HepG2 (cell line): ENCODE measurements around the gene NDOR1. TPM values are rescaled to one million over a fixed set of nuclear protein-coding genes. Genes with fewer than 3 reads are reported as not detected.

Experiments used
- BRD4 ChIP-seq: sonication (generic); formaldehyde crosslinking; IDR thresholded peaks from 2 replicates; pipeline ENCODE4 v1.4.0; 2020; ENCODE audit warnings: missing genetic modification reagents
- CEBPG ChIP-seq: IDR thresholded peaks from 2 replicates; pipeline ENCODE4 v1.6.1; 2016
- FOXC1 ChIP-seq: sonication (generic); formaldehyde crosslinking; IDR thresholded peaks from 2 replicates; pipeline ENCODE4 v1.8.0; 2022; ENCODE audit warnings: mild to moderate bottlenecking, missing genetic modification reagents, borderline replicate concordance
- GTF2F1 ChIP-seq: fragments of 150-350 bp; IDR thresholded peaks from 2 replicates; pipeline ENCODE4 v1.6.1; 2014; ENCODE audit warnings: low read length
- KMT2A ChIP-seq: sonication (generic); formaldehyde crosslinking; IDR thresholded peaks from 2 replicates; pipeline ENCODE4 v1.4.0; 2020; ENCODE audit warnings: missing genetic modification reagents
- SNAI1 ChIP-seq: sonication (generic); formaldehyde crosslinking; IDR thresholded peaks from 2 replicates; pipeline ENCODE4 v1.5.0; 2020; ENCODE audit warnings: mild to moderate bottlenecking, missing genetic modification reagents, borderline replicate concordance
- SOX5 ChIP-seq: IDR thresholded peaks from 2 replicates; pipeline ENCODE4 v1.6.1; 2016; ENCODE audit warnings: borderline replicate concordance
- U2AF2 ChIP-seq: fragments of 200-400 bp; formaldehyde crosslinking; IDR thresholded peaks from 2 replicates; pipeline ENCODE4 v1.6.1; 2017; ENCODE audit warnings: low read depth, mild to moderate bottlenecking, low read length
- ZNF160 ChIP-seq: sonication (generic); formaldehyde crosslinking; IDR thresholded peaks from 2 replicates; pipeline ENCODE4 v1.8.0; 2022; ENCODE audit warnings: mild to moderate bottlenecking, inconsistent platforms, missing genetic modification reagents
- ZNF354B ChIP-seq: sonication (generic); formaldehyde crosslinking; IDR thresholded peaks from 2 replicates; pipeline ENCODE4 v1.8.0; 2022; ENCODE audit warnings: mild to moderate bottlenecking, missing genetic modification reagents
- ZNF558 ChIP-seq: sonication (generic); formaldehyde crosslinking; IDR thresholded peaks from 2 replicates; pipeline ENCODE4 v1.9.0; 2022; ENCODE audit warnings: mild to moderate bottlenecking, missing genetic modification reagents, borderline replicate concordance
- ZNF674 ChIP-seq: sonication (generic); formaldehyde crosslinking; IDR thresholded peaks from 2 replicates; pipeline ENCODE4 v1.5.0; 2020; ENCODE audit warnings: low read depth, mild to moderate bottlenecking, missing genetic modification reagents
- polyA plus RNA-seq, 8 experiments: library from polyadenylated mRNA; depleted of rRNA in 3 of 8; stranded (reverse) in 7 of 8; unstranded in 1 of 8; fragments of >200 nt; fragmentation: Illumina TruSeq in 4 of 8; extraction: Trizol in 4 of 8; gene quantifications; 2 replicates each; pipeline versions ENCODE4 v1.2.1 to v1.2.3, GENCODE V29; 2011 to 2016; ENCODE audit warnings: low read depth in 4 of 8, missing spikeins in 1 of 8, mixed read lengths in 1 of 8; ENCODE audit not compliant: insufficient read depth in 1 of 8
- total RNA-seq, 5 experiments: library from RNA; depleted of rRNA; stranded (reverse); fragments of >200 nt; fragmentation: Illumina TruSeq; extraction: Trizol; gene quantifications; 2 replicates each; pipeline ENCODE4 v1.2.3, GENCODE V29; 2016; ENCODE audit warnings: low read depth in 1 of 5
- TF ChIP-seq, protein P1 (sequence below): sonication (generic); formaldehyde crosslinking; IDR thresholded peaks from 2 replicates; pipeline ENCODE4 v1.5.0; 2020; ENCODE audit warnings: mild to moderate bottlenecking, missing genetic modification reagents, borderline replicate concordance
- TF ChIP-seq, protein P2 (sequence below): sonication (generic); formaldehyde crosslinking; conservative IDR thresholded peaks from 2 replicates; pipeline ENCODE4 v1.8.0; 2022; ENCODE audit warnings: low read depth, missing genetic modification reagents
- TF ChIP-seq, protein P3 (sequence below): sonication (generic); formaldehyde crosslinking; IDR thresholded peaks from 2 replicates; pipeline ENCODE4 v1.8.1; 2023; ENCODE audit warnings: missing genetic modification reagents, inconsistent platforms, borderline replicate concordance

NDOR1 gene
- total and polyA plus RNA-seq, 2 of the 13 experiments (the other 11 are each of a cell fraction or from before 2014, with no cell fraction given), result 3.6 to 8.7 TPM

DNA sequence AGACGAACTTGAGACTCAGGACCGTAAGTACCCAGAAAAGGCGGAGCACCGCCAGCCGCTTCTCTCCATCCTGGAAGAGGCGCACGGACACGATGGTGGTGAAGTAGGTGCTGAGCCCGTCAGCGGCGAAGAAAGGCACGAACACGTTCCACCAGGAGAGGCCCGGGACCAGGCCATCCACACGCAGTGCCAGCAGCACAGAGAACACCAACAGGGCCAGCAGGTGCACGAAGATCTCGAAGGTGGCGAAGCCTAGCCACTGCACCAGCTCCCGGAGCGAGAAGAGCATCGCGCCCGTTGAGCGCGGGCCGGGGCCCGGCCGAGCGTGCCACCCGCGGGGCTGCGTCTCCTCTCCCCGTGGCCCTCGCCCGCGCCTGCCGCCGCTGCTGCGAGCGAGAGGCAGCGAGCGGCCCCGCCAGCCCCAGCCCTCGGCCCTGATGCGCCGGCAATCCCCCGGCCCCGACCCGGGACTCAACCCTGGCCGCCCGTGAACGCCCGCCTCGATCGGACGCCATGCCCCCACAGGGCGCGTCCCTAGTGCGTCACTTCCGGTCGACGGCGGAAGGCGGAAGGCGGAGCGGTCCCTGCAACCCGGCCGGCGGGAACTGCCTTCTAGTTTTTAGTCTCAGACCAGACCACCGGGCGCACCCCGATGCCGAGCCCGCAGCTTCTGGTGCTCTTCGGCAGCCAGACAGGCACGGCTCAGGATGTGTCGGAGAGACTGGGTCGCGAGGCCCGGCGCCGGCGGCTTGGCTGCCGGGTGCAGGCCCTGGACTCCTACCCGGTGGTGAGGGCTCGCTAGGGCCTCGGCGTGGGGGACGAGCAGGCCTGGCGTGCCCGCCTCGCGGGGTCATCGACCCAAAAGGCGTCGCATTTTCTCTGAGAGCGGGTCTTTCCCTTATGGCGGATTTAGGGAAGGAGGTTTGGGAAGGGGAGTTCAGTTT is at the start of gene NDOR1, which contains the start of gene TMEM203 (continued):
- TF ChIP-seq FOXC1 (CRISPR knock-in tag) (0 out of 2 replicates have a peak, but pooled peaks have one; percentile 8), GTF2F1 (no peak), ZNF674 (CRISPR knock-in tag) (no peak), ZNF558 (CRISPR knock-in tag) (no peak), ZNF354B (CRISPR knock-in tag) (no peak), KMT2A (peak; percentile 88), BRD4 (CRISPR knock-in tag) (peak; percentile 67; the same call in 1 of the 2 replicates), U2AF2 (no peak), ZNF160 (CRISPR knock-in tag) (no peak; the same call in 1 of the 2 replicates), SOX5 (CRISPR knock-in tag) (0 out of 2 replicates have a peak, but pooled peaks have one; percentile 19), CEBPG (CRISPR knock-in tag) (peak; percentile 34; the same call in 1 of the 2 replicates), SNAI1 (CRISPR knock-in tag) (no peak)
- TF ChIP-seq, protein P1, sequence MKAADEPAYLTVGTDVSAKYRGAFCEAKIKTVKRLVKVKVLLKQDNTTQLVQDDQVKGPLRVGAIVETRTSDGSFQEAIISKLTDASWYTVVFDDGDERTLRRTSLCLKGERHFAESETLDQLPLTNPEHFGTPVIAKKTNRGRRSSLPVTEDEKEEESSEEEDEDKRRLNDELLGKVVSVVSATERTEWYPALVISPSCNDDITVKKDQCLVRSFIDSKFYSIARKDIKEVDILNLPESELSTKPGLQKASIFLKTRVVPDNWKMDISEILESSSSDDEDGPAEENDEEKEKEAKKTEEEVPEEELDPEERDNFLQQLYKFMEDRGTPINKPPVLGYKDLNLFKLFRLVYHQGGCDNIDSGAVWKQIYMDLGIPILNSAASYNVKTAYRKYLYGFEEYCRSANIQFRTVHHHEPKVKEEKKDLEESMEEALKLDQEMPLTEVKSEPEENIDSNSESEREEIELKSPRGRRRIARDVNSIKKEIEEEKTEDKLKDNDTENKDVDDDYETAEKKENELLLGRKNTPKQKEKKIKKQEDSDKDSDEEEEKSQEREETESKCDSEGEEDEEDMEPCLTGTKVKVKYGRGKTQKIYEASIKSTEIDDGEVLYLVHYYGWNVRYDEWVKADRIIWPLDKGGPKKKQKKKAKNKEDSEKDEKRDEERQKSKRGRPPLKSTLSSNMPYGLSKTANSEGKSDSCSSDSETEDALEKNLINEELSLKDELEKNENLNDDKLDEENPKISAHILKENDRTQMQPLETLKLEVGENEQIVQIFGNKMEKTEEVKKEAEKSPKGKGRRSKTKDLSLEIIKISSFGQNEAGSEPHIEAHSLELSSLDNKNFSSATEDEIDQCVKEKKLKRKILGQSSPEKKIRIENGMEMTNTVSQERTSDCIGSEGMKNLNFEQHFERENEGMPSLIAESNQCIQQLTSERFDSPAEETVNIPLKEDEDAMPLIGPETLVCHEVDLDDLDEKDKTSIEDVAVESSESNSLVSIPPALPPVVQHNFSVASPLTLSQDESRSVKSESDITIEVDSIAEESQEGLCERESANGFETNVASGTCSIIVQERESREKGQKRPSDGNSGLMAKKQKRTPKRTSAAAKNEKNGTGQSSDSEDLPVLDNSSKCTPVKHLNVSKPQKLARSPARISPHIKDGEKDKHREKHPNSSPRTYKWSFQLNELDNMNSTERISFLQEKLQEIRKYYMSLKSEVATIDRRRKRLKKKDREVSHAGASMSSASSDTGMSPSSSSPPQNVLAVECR, result peak; percentile 99
- TF ChIP-seq, protein P2, sequence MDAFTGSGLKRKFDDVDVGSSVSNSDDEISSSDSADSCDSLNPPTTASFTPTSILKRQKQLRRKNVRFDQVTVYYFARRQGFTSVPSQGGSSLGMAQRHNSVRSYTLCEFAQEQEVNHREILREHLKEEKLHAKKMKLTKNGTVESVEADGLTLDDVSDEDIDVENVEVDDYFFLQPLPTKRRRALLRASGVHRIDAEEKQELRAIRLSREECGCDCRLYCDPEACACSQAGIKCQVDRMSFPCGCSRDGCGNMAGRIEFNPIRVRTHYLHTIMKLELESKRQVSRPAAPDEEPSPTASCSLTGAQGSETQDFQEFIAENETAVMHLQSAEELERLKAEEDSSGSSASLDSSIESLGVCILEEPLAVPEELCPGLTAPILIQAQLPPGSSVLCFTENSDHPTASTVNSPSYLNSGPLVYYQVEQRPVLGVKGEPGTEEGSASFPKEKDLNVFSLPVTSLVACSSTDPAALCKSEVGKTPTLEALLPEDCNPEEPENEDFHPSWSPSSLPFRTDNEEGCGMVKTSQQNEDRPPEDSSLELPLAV, result 0 out of 2 replicates have a peak, but pooled peaks have one; percentile 40
- TF ChIP-seq, protein P3, sequence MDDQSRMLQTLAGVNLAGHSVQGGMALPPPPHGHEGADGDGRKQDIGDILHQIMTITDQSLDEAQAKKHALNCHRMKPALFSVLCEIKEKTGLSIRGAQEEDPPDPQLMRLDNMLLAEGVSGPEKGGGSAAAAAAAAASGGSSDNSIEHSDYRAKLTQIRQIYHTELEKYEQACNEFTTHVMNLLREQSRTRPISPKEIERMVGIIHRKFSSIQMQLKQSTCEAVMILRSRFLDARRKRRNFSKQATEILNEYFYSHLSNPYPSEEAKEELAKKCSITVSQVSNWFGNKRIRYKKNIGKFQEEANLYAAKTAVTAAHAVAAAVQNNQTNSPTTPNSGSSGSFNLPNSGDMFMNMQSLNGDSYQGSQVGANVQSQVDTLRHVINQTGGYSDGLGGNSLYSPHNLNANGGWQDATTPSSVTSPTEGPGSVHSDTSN (CRISPR knock-in tag), result no peak
